ENCODE measurements around the gene NOTCH1.
"Not testable (repeated sequence)": the region's sequence is repeated elsewhere in the genome, so short reads cannot be mapped to it uniquely, and the experiment has no call there.

Gene NOTCH1

GRCh38 chr9:136545965-136546696 lies at the start of gene NOTCH1:
TSS of gene NOTCH1 (minus strand) at chr9:136546048. CDS start at chr9:136545786, 262 bp downstream.
- peak; percentile 64 to 78 for DNase-seq (ENCODE audit: low read depth in 2 of 2, low spot score in 1 of 2)

- DNase-seq (ENCODE audit: low read depth in 2 of 2, low spot score in 1 of 2) = no peak
Measured at GRCh38 chr9:136594492-136594891, 48.6 kb upstream of the NOTCH1 start.

DNA sequence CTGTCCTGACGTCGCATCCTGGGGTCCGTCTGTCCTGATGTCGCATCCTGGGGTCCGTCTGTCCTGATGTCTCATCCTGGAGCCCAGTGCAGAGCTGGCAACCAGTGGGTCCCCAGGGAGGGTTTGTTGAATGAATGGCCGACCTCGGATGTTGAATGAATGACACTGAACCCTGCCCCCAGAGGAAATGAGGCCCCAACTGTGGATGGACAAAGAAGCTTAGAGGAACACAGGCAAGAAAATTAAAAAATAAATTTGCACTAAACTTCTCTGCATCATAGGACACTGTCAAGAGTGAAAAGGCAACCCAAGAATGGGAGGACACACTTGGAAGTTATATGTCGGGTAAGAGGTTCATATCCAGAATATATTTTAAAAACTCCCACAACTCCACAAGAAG lies 47.7 kb upstream of the NOTCH1 start:
- DNase-seq (ENCODE audit: low read depth in 2 of 2, low spot score in 1 of 2) = no peak

DNA sequence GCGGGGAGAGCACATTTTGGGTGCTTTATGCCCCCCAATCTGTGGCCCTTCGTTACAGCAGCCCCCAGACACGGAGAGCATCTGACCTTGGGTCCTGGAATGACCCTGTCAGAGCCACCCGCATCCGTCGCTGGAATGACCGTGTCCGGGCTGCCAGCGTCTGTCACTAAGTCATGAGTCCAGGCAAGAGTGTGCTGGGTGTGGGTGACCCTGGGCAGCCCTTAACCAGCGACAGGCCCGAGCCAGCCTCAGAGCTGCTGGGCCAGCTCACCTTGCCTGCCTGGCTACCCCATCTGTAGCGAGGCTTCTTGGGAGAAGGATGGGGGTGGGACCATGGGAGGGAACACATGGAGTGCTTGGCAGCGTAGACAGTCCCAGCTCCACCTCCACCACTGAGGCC lies 46.8 kb upstream of the NOTCH1 start:
- no peak for DNase-seq (ENCODE audit: low read depth in 2 of 2, low spot score in 1 of 2)

- DNase-seq (ENCODE audit: low read depth in 2 of 2, low spot score in 1 of 2) = no peak
Measured at GRCh38 chr9:136590821-136591752, 45.2 kb upstream of the NOTCH1 start.

- DNase-seq (ENCODE audit: low read depth in 2 of 2, low spot score in 1 of 2) = no peak
Measured at GRCh38 chr9:136589766-136590763, 44.2 kb upstream of the NOTCH1 start.

DNA sequence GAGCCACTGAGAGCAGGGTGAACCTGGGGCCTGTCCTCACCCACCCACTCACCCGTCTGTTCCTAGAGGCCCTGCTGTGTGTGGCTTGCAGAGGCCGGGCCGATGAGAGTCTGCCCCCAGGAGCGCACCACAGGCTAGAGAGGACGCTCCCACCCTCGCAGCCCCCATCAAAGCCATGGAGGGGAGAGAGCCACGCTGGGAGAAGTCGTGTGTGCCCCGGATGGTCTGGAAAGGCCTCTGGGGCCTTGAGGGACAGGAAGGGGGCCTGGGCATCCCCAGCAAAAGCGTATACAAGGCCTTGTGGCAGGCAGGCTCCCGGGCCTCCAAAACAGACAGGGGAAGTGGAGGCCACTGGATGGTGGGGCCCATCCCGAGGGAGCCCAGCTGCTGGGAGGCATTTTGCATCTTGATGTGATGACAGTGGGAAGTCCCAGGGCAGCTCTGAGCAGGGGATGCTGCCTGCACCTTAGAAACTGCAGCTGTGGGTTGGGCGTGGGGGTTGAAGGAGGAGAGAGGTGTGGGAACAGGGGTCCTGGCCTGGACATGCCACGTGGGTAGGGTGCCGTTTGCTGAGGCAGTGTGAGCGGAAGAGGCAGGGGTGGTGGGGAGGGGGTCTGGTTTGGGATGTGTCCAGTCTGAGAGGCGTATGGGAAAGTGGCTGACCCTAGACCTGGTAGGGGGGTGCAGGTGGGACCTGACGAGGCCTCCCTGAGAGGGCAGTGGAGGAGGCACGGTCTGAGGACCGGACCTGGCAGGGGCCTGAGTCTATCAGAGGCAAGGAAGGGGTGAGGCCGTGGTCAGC lies 43.0 kb upstream of the NOTCH1 start:
- DNase-seq (ENCODE audit: low read depth in 2 of 2, low spot score in 1 of 2) = no peak

- no peak for DNase-seq (ENCODE audit: low read depth in 2 of 2, low spot score in 1 of 2)
Measured at GRCh38 chr9:136587944-136588662, 42.3 kb upstream of the NOTCH1 start.

- no peak for DNase-seq (ENCODE audit: low read depth in 2 of 2, low spot score in 1 of 2)
Measured at GRCh38 chr9:136587145-136587943, 41.5 kb upstream of the NOTCH1 start.

GRCh38 chr9:136586391-136586953 lies 40.6 kb upstream of the NOTCH1 start:
- DNase-seq (ENCODE audit: low read depth in 2 of 2, low spot score in 1 of 2) = no peak

- DNase-seq (ENCODE audit: low read depth in 2 of 2, low spot score in 1 of 2) = no peak
Measured at GRCh38 chr9:136585531-136586120, 39.8 kb upstream of the NOTCH1 start.

DNA sequence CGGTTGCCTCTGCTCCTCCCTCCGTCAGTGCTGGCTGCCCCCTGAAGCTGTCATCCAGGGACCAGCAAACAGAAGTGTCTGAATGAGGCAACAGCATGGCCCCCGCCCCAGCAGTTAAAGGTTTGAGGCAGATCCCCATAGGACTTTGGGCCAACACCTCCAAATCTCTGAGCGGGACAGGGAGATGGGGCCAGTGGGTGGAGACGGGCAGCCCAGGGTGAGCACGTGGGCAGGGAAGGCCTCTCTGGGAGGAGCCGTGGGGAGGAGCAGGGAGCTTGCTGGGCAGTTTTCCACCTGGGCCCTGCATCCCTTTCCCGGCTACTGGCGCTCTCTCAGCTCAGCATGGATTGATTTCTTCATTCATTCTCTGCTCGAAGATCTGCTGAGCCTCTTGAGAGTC lies 39.1 kb upstream of the NOTCH1 start:
- DNase-seq (ENCODE audit: low read depth in 2 of 2, low spot score in 1 of 2) = no peak

DNA sequence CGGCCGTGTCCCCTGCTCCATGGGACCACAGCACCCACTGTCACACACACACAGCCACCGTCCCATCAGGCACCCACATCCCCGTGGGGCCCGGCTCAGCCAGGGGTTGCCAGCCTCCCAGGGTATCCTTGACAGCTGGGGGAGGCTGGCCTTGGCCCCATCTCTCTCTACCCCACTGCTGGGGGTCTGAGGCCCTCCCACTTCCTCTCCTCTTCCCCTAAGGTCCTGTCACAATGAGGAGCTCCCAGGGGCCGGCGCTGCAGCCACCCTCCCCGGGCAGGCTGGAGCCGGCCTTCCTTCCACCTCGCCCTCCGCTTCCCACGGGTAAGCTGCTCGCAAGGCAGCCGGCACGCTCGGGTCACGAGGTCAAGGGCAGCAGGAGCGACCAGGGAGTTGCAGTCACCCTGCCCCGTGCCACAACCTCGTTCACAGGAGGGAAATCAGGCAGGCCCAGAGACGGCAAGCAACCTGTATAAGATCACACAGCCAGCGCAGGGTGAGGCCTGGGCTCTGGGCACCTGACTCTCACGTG lies 38.6 kb upstream of the NOTCH1 start:
- no peak for DNase-seq (ENCODE audit: low read depth in 2 of 2, low spot score in 1 of 2)

- no peak for DNase-seq (ENCODE audit: low read depth in 2 of 2, low spot score in 1 of 2)
Measured at GRCh38 chr9:136582977-136583735, 37.3 kb upstream of the NOTCH1 start.

GRCh38 chr9:136581614-136582447 lies 36.0 kb upstream of the NOTCH1 start:
- DNase-seq (ENCODE audit: low read depth in 2 of 2, low spot score in 1 of 2) = no peak

DNA sequence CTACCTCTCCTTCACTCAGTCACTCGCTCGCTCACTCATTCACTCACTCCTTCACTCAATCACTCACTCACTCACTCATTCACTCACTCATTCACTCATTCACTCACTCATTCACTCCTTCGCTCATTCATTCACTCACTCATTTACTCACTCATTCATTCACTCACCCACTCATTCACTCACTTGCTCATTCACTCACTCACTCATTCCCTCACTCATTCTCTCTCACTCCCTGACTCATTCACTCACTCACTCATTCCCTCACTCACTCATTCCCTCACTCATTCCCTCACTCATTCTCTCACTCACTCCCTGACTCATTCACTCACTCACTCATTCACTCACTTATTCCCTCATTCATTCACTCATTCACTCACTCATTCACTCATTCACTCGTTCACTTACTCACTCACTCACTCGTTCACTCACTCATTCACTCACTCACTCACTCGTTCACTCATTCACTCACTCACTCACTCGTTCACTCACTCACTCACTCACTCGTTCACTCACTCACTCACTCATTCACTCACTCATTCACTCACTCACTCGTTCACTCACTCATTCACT lies 33.9 kb upstream of the NOTCH1 start:
- not testable (repeated sequence) for DNase-seq (ENCODE audit: low read depth in 2 of 2, low spot score in 1 of 2)
